Left lung (tissue), 10 donors: ENCODE results near the gene ENG. TPM values are rescaled to one million over a fixed set of nuclear protein-coding genes. Genes with fewer than 3 reads are reported as not detected.

Source experiments
- ATAC-seq: fragments of 200-7000 bp; cut with Tn5 transposase; one replicate; pipeline ENCODE4 v1.9.1; 2020; ENCODE audit warnings: moderate library complexity
- DNase-seq, 4 donors: peaks; one replicate each; pipeline ENCODE4 v3.0.0-alpha.2; 2013 to 2020
- H3K27ac ChIP-seq, 2 donors: fragments of 200-600 bp; sonication (generic) in 1 of 2; one replicate each; pipeline versions ENCODE4 v1.5.0 to v1.8.0; 2020 to 2021
- H3K27me3 ChIP-seq, 2 donors: fragments of 200-600 bp; sonication (generic) in 1 of 2; one replicate each; pipeline versions ENCODE4 v1.5.0 to v1.8.0; 2020 to 2021
- H3K36me3 ChIP-seq, 2 donors: fragments of 200-600 bp; sonication (generic) in 1 of 2; one replicate each; pipeline versions ENCODE4 v1.5.0 to v1.8.0; 2020 to 2021
- H3K4me1 ChIP-seq, 2 donors: fragments of 200-600 bp; one replicate each; pipeline ENCODE4 v1.8.0; 2021
- H3K4me3 ChIP-seq, 2 donors: fragments of 200-600 bp; sonication (generic) in 1 of 2; one replicate each; pipeline versions ENCODE4 v1.5.0 to v1.8.0; 2020 to 2021; ENCODE audit warnings: mild to moderate bottlenecking in 1 of 2
- H3K9me3 ChIP-seq, 2 donors: fragments of 200-600 bp; sonication (generic) in 1 of 2; one replicate each; pipeline versions ENCODE4 v1.5.0 to v1.8.0; 2020 to 2021
- intact Hi-C, 2 donors: fragments of 100-400 bp; cut with DNase I; formaldehyde crosslinking; loops; one replicate each; pipeline versions ENCODE4 v1.11.2 to v1.14.2; 2022
- polyA plus RNA-seq, 6 donors: library from polyadenylated mRNA; unstranded; fragments of 120-200 nt; gene quantifications; one replicate each; pipeline ENCODE4 v1.2.1, GENCODE V29; 2013; ENCODE audit not compliant: insufficient read length in 6 of 6
- total RNA-seq, 2 donors: library from RNA; stranded (reverse); fragmentation: NEBNext Ultra II Directional; extraction: Animal tissue kit (Norgen Biotek cat#: 25700); gene quantifications; one replicate each; pipeline ENCODE4 v1.2.1, GENCODE V29; 2021
- TF ChIP-seq, protein P1 (sequence below), 2 donors: fragments of 200-600 bp; sonication (generic) in 1 of 2; IDR thresholded peaks; one replicate each; pipeline versions ENCODE4 v1.5.0 to v1.8.0; 2021; ENCODE audit warnings: antibody characterized with exemption in 2 of 2
- donor health status: DM: no; HTN: yes; CAD: no.
- donor health status: DM: no; HTN: no; CAD: no.

Gene ENG
- total and polyA plus RNA-seq, 8 donors, result 71.8 to 354 (median 93.6) TPM

DNA sequence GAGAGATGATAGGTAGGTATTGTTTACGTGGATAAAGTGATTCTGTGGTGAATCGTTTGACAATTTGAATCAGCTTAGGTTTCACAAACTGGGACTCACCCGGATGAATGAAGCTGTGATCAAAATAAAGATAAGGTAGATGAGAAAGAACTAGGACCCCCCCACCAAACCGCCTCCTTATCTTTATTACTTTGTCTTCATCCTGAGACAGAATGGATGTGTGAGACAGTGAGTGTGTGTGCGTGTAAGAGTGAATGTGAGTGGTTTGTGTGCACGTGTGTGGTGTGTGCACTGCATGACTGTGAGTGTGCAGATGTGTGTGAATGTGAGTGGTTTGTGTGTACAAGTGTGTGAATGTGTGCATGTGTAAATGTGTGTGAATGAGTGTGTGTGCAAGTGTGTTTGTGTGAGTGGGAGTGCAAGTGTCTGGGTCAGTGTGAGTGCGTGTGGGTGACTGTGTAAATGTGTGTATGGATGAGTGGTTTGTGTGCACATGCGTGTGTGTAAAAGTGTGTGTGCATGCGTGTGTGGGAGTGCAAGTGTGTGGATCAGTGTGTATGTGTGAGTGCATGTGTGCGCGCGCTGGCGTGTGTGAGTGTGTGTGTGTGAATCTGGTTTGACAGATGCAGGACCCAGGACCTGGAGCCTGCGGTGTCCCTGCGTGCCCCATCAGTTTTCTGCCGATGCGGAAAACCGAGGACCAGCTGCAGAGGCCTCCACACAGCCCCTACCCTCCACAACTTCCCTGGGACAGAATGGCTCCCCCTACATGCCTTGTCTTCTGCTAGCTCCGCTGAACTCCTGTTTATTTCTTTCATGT is 11.4 kb upstream of the ENG start:
- Histone ChIP-seq H3K36me3 (peaks cover 0 to 21% of the 10 kb centered on the region in 2 donors), H3K27ac (no peak overlapping the region), H3K27me3 (no peaks in the 10 kb centered on the region), H3K4me1 (peaks cover 12 to 79% of the 10 kb centered on the region in 2 donors), H3K4me3 (no peak overlapping the region), H3K9me3 (no peaks in the 10 kb centered on the region)
- no peak for ATAC-seq
- no peak for DNase-seq
- intact Hi-C loops, result no loop called here
- TF ChIP-seq, protein P1, sequence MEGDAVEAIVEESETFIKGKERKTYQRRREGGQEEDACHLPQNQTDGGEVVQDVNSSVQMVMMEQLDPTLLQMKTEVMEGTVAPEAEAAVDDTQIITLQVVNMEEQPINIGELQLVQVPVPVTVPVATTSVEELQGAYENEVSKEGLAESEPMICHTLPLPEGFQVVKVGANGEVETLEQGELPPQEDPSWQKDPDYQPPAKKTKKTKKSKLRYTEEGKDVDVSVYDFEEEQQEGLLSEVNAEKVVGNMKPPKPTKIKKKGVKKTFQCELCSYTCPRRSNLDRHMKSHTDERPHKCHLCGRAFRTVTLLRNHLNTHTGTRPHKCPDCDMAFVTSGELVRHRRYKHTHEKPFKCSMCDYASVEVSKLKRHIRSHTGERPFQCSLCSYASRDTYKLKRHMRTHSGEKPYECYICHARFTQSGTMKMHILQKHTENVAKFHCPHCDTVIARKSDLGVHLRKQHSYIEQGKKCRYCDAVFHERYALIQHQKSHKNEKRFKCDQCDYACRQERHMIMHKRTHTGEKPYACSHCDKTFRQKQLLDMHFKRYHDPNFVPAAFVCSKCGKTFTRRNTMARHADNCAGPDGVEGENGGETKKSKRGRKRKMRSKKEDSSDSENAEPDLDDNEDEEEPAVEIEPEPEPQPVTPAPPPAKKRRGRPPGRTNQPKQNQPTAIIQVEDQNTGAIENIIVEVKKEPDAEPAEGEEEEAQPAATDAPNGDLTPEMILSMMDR (IDR thresholded peaks at IDR 0.05), result no peak

DNA sequence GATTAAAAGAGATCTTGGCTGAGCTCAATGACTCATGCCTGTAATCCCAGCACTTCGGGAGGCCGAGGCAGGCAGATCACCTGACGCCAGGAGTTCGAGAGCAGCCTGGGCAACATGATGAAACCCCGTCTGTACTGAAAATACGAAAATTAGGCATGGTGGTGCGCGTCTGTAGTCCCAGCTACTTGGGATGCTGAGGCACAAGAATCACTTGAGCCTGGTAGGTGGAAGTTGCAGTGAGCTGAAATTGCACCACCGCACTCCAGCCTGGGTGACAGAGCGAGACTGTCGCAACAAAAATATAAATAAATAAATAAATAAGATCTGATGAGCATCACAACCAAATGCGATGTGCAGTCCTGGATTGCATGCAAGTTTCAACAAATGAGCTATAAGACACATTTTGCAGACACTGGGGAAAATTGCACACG is 8.7 kb upstream of the ENG start:
- Histone ChIP-seq H3K36me3 (peaks cover 0 to 11% of the 10 kb centered on the region in 2 donors), H3K9me3 (no peaks in the 10 kb centered on the region), H3K4me3 (no peak overlapping the region), H3K4me1 (peaks cover 19 to 84% of the 10 kb centered on the region in 2 donors), H3K27ac (peak overlapping the region; percentile 75 to 78), H3K27me3 (no peaks in the 10 kb centered on the region)
- DNase-seq (no peak), ATAC-seq (no peak)
- TF ChIP-seq, protein P1 (IDR thresholded peaks at IDR 0.05), result no peak
- intact Hi-C loops, result no loop called here

DNA sequence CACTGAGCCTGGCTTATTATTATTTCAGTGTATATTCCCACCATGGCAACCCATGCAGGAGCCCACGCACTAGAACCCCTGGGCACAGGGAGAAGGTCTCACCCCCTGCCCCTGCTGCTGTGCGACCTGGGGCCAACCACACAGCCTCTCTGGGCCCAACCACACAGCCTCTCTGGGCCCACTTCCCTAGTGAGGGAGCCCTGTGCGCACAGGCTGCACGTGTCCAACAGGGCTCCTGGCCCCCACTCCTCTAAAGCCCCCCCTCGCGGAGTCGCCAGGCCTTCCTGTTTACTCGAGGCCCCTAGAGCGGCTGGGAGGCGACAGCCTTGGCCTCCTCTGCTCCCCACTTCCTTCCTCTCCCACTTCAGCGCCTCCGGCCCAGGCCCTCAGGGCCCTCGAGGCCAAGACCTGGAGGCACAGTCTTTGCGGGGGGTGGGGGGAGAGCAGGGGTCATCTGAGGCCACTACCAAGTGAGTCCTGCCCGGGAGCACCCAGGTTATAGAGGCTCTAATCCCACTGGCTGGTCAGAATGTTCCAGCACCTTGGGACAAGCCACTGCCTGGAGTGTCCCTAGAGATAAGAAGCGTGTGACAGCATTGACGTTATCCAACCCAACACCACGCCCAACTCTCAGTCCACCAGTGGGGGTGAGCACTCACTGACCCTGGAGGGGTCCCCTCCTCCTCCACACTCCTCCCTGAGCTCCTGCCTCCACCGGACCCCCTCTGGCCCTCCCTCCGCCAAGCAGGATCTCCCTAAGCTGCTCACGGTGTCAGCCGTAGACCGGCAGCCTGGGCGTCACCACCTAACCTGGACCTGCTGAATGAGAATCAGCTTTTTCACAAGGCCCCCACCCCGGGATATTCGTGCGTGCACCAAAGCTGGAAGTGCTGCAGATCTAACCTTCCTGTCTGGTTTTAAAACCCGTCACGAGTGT is 7.9 kb upstream of the ENG start:
- peak in 3 of 4 donors; percentile 79 to 91 (median 91) for DNase-seq
- Histone ChIP-seq H3K36me3 (peaks cover 0 to 2% of the 10 kb centered on the region in 2 donors), H3K9me3 (no peaks in the 10 kb centered on the region), H3K27ac (peak overlapping the region; percentile 75 to 78), H3K4me1 (peaks cover 24 to 84% of the 10 kb centered on the region in 2 donors), H3K27me3 (no peaks in the 10 kb centered on the region), H3K4me3 (no peak overlapping the region)
- intact Hi-C loops, result no loop called here
- ATAC-seq, result peak; percentile 85
- TF ChIP-seq, protein P1 (IDR thresholded peaks at IDR 0.05), result no peak

GRCh38 chr9:127860779-127861178 is 6.3 kb upstream of the ENG start:
- H3K27ac ChIP-seq, result no peak overlapping the region

More at GRCh38 chr9:127860779-127861178, 6.3 kb upstream of the ENG start:
- TF ChIP-seq, protein P1 (IDR thresholded peaks at IDR 0.05), result no peak
- intact Hi-C loops, result no loop called here
- no peak for ATAC-seq
- no peak for DNase-seq
- H3K4me1 ChIP-seq, result peaks cover 24 to 87% of the 10 kb centered on the region in 2 donors
- H3K4me3 ChIP-seq, result no peak overlapping the region
- no peaks in the 10 kb centered on the region for H3K36me3 ChIP-seq
- no peaks in the 10 kb centered on the region for H3K27me3 ChIP-seq
- no peaks in the 10 kb centered on the region for H3K9me3 ChIP-seq
